ENCODE measurements around the gene CX3CR1. TPM values are rescaled to one million over a fixed set of nuclear protein-coding genes. Genes with fewer than 3 reads are reported as not detected.

The CX3CR1 gene
- polyA plus RNA-seq, 1 donor from 2014 or later = not detected

DNA sequence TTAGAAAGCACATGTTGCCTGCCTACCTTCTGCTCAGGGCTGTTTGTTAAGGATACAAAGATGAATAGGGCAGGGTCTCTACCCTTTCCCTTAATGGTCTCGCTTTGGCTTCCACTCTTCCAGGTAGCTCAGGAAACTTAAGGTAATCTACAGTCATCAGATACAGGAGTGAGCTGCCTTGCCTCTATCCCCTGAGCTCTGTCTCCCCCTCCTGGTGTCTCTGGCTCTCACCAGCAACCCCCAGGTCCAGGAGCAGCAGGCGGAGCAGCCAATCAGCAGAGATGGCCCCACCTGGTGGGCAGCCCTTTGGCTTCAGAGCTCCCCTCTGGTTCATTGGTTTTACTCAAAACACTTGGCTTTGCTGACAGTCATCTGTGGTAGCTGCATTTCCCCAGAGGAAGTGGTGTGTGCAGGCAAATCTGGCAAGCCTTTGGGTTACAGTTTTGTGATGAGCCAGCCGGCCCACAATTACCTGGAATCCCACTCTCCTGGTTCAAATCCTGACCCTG, 8.5 kb upstream of the CX3CR1 start:
- H3K27ac ChIP-seq (ENCODE audit: low read length) = no peak overlapping the region
- H3K9ac ChIP-seq (ENCODE audit: low read length) = no peak overlapping the region
- TF ChIP-seq TAF1 (IDR thresholded peaks at IDR 0.05; ENCODE audit: low read depth) (no peak), EP300 (conservative IDR thresholded peaks at IDR 0.05; ENCODE audit: poor library complexity, severe bottlenecking) (no peak), MXI1 (conservative IDR thresholded peaks at IDR 0.05; ENCODE audit: poor library complexity, severe bottlenecking) (no peak), SMC3 (conservative IDR thresholded peaks at IDR 0.05; ENCODE audit: poor library complexity) (peak; percentile 91), EZH2 (IDR thresholded peaks at IDR 0.05; ENCODE audit: borderline replicate concordance, insufficient read depth, low read length, poor library complexity, severe bottlenecking) (no peak), RAD21 (conservative IDR thresholded peaks at IDR 0.05) (peak; percentile 95), POLR2AphosphoS5 (IDR thresholded peaks at IDR 0.05) (no peak)
- TF ChIP-seq, protein P1, sequence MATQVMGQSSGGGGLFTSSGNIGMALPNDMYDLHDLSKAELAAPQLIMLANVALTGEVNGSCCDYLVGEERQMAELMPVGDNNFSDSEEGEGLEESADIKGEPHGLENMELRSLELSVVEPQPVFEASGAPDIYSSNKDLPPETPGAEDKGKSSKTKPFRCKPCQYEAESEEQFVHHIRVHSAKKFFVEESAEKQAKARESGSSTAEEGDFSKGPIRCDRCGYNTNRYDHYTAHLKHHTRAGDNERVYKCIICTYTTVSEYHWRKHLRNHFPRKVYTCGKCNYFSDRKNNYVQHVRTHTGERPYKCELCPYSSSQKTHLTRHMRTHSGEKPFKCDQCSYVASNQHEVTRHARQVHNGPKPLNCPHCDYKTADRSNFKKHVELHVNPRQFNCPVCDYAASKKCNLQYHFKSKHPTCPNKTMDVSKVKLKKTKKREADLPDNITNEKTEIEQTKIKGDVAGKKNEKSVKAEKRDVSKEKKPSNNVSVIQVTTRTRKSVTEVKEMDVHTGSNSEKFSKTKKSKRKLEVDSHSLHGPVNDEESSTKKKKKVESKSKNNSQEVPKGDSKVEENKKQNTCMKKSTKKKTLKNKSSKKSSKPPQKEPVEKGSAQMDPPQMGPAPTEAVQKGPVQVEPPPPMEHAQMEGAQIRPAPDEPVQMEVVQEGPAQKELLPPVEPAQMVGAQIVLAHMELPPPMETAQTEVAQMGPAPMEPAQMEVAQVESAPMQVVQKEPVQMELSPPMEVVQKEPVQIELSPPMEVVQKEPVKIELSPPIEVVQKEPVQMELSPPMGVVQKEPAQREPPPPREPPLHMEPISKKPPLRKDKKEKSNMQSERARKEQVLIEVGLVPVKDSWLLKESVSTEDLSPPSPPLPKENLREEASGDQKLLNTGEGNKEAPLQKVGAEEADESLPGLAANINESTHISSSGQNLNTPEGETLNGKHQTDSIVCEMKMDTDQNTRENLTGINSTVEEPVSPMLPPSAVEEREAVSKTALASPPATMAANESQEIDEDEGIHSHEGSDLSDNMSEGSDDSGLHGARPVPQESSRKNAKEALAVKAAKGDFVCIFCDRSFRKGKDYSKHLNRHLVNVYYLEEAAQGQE (IDR thresholded peaks at IDR 0.05; ENCODE audit: borderline replicate concordance) = no peak
- TF ChIP-seq, protein P2, sequence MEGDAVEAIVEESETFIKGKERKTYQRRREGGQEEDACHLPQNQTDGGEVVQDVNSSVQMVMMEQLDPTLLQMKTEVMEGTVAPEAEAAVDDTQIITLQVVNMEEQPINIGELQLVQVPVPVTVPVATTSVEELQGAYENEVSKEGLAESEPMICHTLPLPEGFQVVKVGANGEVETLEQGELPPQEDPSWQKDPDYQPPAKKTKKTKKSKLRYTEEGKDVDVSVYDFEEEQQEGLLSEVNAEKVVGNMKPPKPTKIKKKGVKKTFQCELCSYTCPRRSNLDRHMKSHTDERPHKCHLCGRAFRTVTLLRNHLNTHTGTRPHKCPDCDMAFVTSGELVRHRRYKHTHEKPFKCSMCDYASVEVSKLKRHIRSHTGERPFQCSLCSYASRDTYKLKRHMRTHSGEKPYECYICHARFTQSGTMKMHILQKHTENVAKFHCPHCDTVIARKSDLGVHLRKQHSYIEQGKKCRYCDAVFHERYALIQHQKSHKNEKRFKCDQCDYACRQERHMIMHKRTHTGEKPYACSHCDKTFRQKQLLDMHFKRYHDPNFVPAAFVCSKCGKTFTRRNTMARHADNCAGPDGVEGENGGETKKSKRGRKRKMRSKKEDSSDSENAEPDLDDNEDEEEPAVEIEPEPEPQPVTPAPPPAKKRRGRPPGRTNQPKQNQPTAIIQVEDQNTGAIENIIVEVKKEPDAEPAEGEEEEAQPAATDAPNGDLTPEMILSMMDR (IDR thresholded peaks at IDR 0.05; ENCODE audit: poor library complexity, severe bottlenecking) = peak; percentile 94
- no peaks in the 10 kb centered on the region for H3K9me2 ChIP-seq (ENCODE audit: insufficient read depth, low read length)
- H3K36me3 ChIP-seq (ENCODE audit: insufficient read depth, low read length) = no peaks in the 10 kb centered on the region
- H4K20me1 ChIP-seq (ENCODE audit: insufficient read depth) = no peaks in the 10 kb centered on the region
- no peaks in the 10 kb centered on the region for H3K27me3 ChIP-seq (ENCODE audit: insufficient read depth, low read depth, low read length)
- H3K4me2 ChIP-seq (ENCODE audit: low read length) = no peak overlapping the region
- H2AFZ ChIP-seq (ENCODE audit: low read depth, low read length) = no peak overlapping the region
- H3K9me3 ChIP-seq (ENCODE audit: low read length) = no peaks in the 10 kb centered on the region
- H3K4me3 ChIP-seq (ENCODE audit: low read length) = no peak overlapping the region
- no peaks in the 10 kb centered on the region for H3K79me2 ChIP-seq (replicated peaks; ENCODE audit: insufficient read depth, low read length)
- no peaks in the 10 kb centered on the region for H3F3A ChIP-seq (ENCODE audit: insufficient read depth, low read length, poor library complexity, severe bottlenecking)

DNA sequence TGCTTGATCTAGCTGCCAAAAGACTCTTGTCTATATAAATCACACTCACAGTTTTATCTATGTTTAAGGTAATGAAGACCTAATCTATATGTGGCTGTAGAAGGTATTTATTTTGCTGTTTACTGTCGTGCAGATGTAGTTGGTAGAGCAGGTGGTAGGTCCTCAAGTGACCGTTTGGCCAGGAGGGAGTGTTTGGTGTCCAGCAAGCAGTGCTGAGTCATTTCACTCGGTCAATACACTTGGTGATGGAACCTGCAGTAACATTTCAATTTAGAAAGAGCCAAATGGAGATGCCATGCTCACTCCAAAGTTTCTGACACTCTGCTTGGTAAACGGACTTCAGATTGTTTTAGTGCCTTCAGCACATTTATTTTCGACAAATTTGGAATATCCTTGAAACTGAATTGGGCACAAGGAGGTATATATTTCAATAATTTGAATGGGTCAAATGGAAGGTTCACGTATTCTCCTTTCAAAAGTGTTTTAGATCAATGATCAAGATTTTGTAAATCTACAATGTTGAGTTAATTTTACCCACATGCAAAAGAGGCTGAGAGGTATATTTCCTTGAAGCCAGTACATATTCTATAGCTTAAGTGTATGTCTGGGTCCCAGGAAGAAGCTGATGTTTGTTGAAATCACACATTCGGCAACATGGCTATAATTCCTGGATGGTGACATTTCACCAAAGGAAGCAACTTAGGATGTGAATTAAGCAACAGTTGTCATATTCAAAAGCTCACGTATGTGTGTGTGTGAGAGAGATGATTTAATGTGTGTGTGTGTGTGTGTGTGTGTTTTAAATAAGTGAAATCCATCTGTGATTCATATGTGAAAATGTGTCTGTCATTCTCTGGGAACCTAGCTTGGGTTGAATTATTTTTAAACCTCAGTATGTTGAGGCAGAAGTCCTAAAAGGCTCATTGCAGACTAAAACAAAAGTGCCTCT, 7.7 kb upstream of the CX3CR1 start:
- Histone ChIP-seq H3K27ac (ENCODE audit: low read length) (no peak overlapping the region), H3K4me2 (ENCODE audit: low read length) (no peak overlapping the region), H3K9ac (ENCODE audit: low read length) (no peak overlapping the region), H3K9me2 (ENCODE audit: insufficient read depth, low read length) (no peaks in the 10 kb centered on the region), H3K9me3 (ENCODE audit: low read length) (no peaks in the 10 kb centered on the region), H3F3A (ENCODE audit: insufficient read depth, low read length, poor library complexity, severe bottlenecking) (no peaks in the 10 kb centered on the region), H4K20me1 (ENCODE audit: insufficient read depth) (no peaks in the 10 kb centered on the region), H3K27me3 (ENCODE audit: insufficient read depth, low read depth, low read length) (no peaks in the 10 kb centered on the region), H3K79me2 (replicated peaks; ENCODE audit: insufficient read depth, low read length) (no peaks in the 10 kb centered on the region), H2AFZ (ENCODE audit: low read depth, low read length) (no peak overlapping the region), H3K4me3 (ENCODE audit: low read length) (no peak overlapping the region), H3K36me3 (ENCODE audit: insufficient read depth, low read length) (no peaks in the 10 kb centered on the region)
- TF ChIP-seq EP300 (conservative IDR thresholded peaks at IDR 0.05; ENCODE audit: poor library complexity, severe bottlenecking) (no peak), SMC3 (conservative IDR thresholded peaks at IDR 0.05; ENCODE audit: poor library complexity) (no peak), TAF1 (IDR thresholded peaks at IDR 0.05; ENCODE audit: low read depth) (no peak), RAD21 (conservative IDR thresholded peaks at IDR 0.05) (no peak), EZH2 (IDR thresholded peaks at IDR 0.05; ENCODE audit: borderline replicate concordance, insufficient read depth, low read length, poor library complexity, severe bottlenecking) (no peak), MXI1 (conservative IDR thresholded peaks at IDR 0.05; ENCODE audit: poor library complexity, severe bottlenecking) (no peak), POLR2AphosphoS5 (IDR thresholded peaks at IDR 0.05) (no peak)
- TF ChIP-seq, protein P1 (IDR thresholded peaks at IDR 0.05; ENCODE audit: borderline replicate concordance) = no peak
- TF ChIP-seq, protein P2 (IDR thresholded peaks at IDR 0.05; ENCODE audit: poor library complexity, severe bottlenecking) = no peak

All from neural cell (in vitro differentiated cells).